Activated naive CD4-positive, alpha-beta T cell treated with Interleukin-2 at 50 U/mL for 16 hours (primary cell): ENCODE measurements around the gene HAPSTR1.
A peak's percentile ranks its signal among the peaks of the same experiment; 100 is the strongest.
"Not testable (repeated sequence)": the region's sequence is repeated elsewhere in the genome, so short reads cannot be mapped to it uniquely, and the experiment has no call there.

Source experiments
- DNase-seq: peaks from one replicate; pipeline ENCODE4 v3.0.0-alpha.2; 2020

HAPSTR1 gene

GRCh38 chr16:9072806-9073341 is 18.6 kb upstream of the HAPSTR1 start:
- peak; percentile 54 for DNase-seq

GRCh38 chr16:9075299-9076071 is 16.0 kb upstream of the HAPSTR1 start:
- DNase-seq, result no peak

GRCh38 chr16:9077091-9077809 is 14.2 kb upstream of the HAPSTR1 start:
- no peak for DNase-seq

GRCh38 chr16:9078467-9079429 is 12.7 kb upstream of the HAPSTR1 start:
- peak; percentile 49 for DNase-seq

GRCh38 chr16:9079430-9079812 is 12.0 kb upstream of the HAPSTR1 start:
- peak; percentile 12 for DNase-seq

GRCh38 chr16:9081158-9081557 is 10.3 kb upstream of the HAPSTR1 start:
- no peak for DNase-seq

GRCh38 chr16:9081843-9082242 is 9.6 kb upstream of the HAPSTR1 start:
- DNase-seq, result no peak

GRCh38 chr16:9082422-9082821 is 9.0 kb upstream of the HAPSTR1 start:
- no peak for DNase-seq

- DNase-seq, result not testable (repeated sequence)
Observed at GRCh38 chr16:9087733-9088132, 3.7 kb upstream of the HAPSTR1 start.

GRCh38 chr16:9088848-9089247 is 2.6 kb upstream of the HAPSTR1 start:
- DNase-seq, result no peak

- no peak for DNase-seq
Observed at GRCh38 chr16:9089660-9090059, 1.8 kb upstream of the HAPSTR1 start.

- peak; percentile 47 for DNase-seq
Observed at GRCh38 chr16:9090101-9090959, 1.1 kb upstream of the HAPSTR1 start.

- DNase-seq, result peak; percentile 52
Observed at GRCh38 chr16:9091867-9092281, 430 bp downstream of the HAPSTR1 start.

GRCh38 chr16:9092282-9092977 is 986 bp downstream of the HAPSTR1 start:
- DNase-seq, result peak; percentile 63

GRCh38 chr16:9092978-9093344 is 1.5 kb downstream of the HAPSTR1 start:
- peak; percentile 33 for DNase-seq

GRCh38 chr16:9094011-9094846 is 2.8 kb downstream of the HAPSTR1 start:
- DNase-seq, result no peak

- no peak for DNase-seq
Observed at GRCh38 chr16:9095171-9095570, 3.7 kb downstream of the HAPSTR1 start.

GRCh38 chr16:9095656-9096397 is 4.4 kb downstream of the HAPSTR1 start:
- no peak for DNase-seq

GRCh38 chr16:9096416-9096952 is 5.0 kb downstream of the HAPSTR1 start:
- no peak for DNase-seq
